Endothelial cell of umbilical vein (primary cell): ENCODE data around the gene SP8. TPM values are rescaled to one million over a fixed set of nuclear protein-coding genes. Genes with fewer than 3 reads are reported as not detected.

Source experiments
- BruUV-seq: library from RNA; stranded (reverse); fragments of 400-500 nt; replicated peaks from 2 replicates; lab custom pipeline; 2021; lab: Mats Ljungman, UMichigan
- CTCF ChIA-PET: fragments of 300-600, 350-600 bp; sonication (Branson Sonifier 250); formaldehyde crosslinking; loops from one replicate; lab custom pipeline; 2021; ENCODE audit warnings: antibody characterized with exemption, inconsistent platforms; lab: Charles Lee
- POLR2A ChIA-PET: fragments of 300-600, 350-600 bp; sonication (Branson Sonifier 250); formaldehyde crosslinking; loops from one replicate; lab custom pipeline; 2021; ENCODE audit warnings: antibody characterized with exemption, inconsistent platforms; lab: Charles Lee
- DNase-seq: peaks from one replicate; pipeline ENCODE4 v3.0.0-alpha.2; 2011; ENCODE audit warnings: low read depth, low spot score
- FAIRE-seq: peaks from 2 replicates; lab custom pipeline; 2011; peaks lifted over from hg19 to GRCh38; lab: Jason Lieb, UNC
- H2AFZ ChIP-seq: 2 replicates; pipeline ENCODE4 v1.6.0; 2012; ENCODE audit warnings: low read depth, low read length, control low read depth, inconsistent platforms
- H3K27ac ChIP-seq: 2 replicates; pipeline ENCODE4 v1.5.1; 2011; ENCODE audit warnings: low read depth, mild to moderate bottlenecking, control low read depth, low read length, moderate library complexity; ENCODE audit not compliant: insufficient read depth
- H3K27me3 ChIP-seq, 2 experiments: 2 replicates each; pipeline versions ENCODE4 v1.6.0 to v1.6.1; 2011; ENCODE audit warnings: low read length in 2 of 2, mixed read lengths in 1 of 2; ENCODE audit not compliant: control insufficient read depth in 2 of 2, insufficient read depth in 2 of 2
- H3K36me3 ChIP-seq, 2 experiments: 2 replicates in 1 of 2; 3 replicates in 1 of 2; pipeline ENCODE4 v1.5.1; 2011; ENCODE audit warnings: low read length in 2 of 2, mild to moderate bottlenecking in 1 of 2, moderate library complexity in 1 of 2; ENCODE audit not compliant: control insufficient read depth in 2 of 2, insufficient read depth in 2 of 2; ENCODE audit errors: extremely low read depth in 1 of 2
- H3K4me1 ChIP-seq: 3 replicates; pipeline ENCODE4 v1.5.1; 2011; ENCODE audit warnings: mild to moderate bottlenecking, low read length; ENCODE audit not compliant: control insufficient read depth, insufficient read depth; ENCODE audit errors: extremely low read depth
- H3K4me2 ChIP-seq: 2 replicates; pipeline ENCODE4 v1.6.1; 2011; ENCODE audit warnings: low read length, control low read depth, mixed read lengths; ENCODE audit not compliant: insufficient read depth
- H3K4me3 ChIP-seq, 3 experiments: fragments of 200-600 bp in 1 of 3; sonication (generic), shearing (Covaris generic) in 1 of 3; replicated peaks in 1 of 3; 2 replicates each; pipeline ENCODE4 v1.5.1; 2011 to 2016; ENCODE audit warnings: control low read depth in 3 of 3, low read length in 3 of 3, mild to moderate bottlenecking in 2 of 3, inconsistent platforms in 1 of 3, low read depth in 1 of 3, moderate library complexity in 1 of 3; ENCODE audit not compliant: insufficient read depth in 1 of 3
- H3K79me2 ChIP-seq: 2 replicates; pipeline ENCODE4 v1.6.0; 2012; ENCODE audit warnings: low read length, inconsistent platforms; ENCODE audit not compliant: control insufficient read depth, insufficient read depth
- H3K9ac ChIP-seq: replicated peaks from 2 replicates; pipeline ENCODE3; 2011; ENCODE audit warnings: low read length, control low read depth; ENCODE audit not compliant: insufficient read depth; ENCODE audit errors: extremely low read depth
- H3K9me1 ChIP-seq: replicated peaks from 3 replicates; pipeline ENCODE4 v1.6.0; 2011; ENCODE audit warnings: mild to moderate bottlenecking, low read length; ENCODE audit not compliant: control insufficient read depth, insufficient read depth; ENCODE audit errors: extremely low read depth
- H3K9me3 ChIP-seq: replicated peaks from 2 replicates; pipeline ENCODE4 v1.5.1; 2012; ENCODE audit warnings: low read length, inconsistent platforms; ENCODE audit not compliant: control insufficient read depth, insufficient read depth
- H4K20me1 ChIP-seq: replicated peaks from 2 replicates; pipeline ENCODE3; 2011; ENCODE audit warnings: mild to moderate bottlenecking, low read length; ENCODE audit not compliant: control insufficient read depth, insufficient read depth; ENCODE audit errors: extremely low read depth
- EZH2 ChIP-seq: IDR thresholded peaks from 2 replicates; pipeline ENCODE4 v1.6.1; 2012; ENCODE audit warnings: borderline replicate concordance, low read depth, mild to moderate bottlenecking, moderate library complexity, low read length, inconsistent platforms; ENCODE audit not compliant: severe bottlenecking
- GATA2 ChIP-seq: IDR thresholded peaks from 2 replicates; pipeline ENCODE4 v1.7.0; 2011; ENCODE audit warnings: low read depth, mild to moderate bottlenecking, moderate library complexity, mixed read lengths, low read length; ENCODE audit not compliant: insufficient read length, insufficient read depth
- JUN ChIP-seq: IDR thresholded peaks from 2 replicates; pipeline ENCODE4 v1.6.1; 2011; ENCODE audit warnings: borderline replicate concordance, low read depth; ENCODE audit not compliant: insufficient read length, insufficient read depth
- MAX ChIP-seq: IDR thresholded peaks from 2 replicates; pipeline ENCODE4 v1.6.1; 2011; ENCODE audit not compliant: insufficient read depth, insufficient read length
- MYC ChIP-seq: IDR thresholded peaks from one replicate; pipeline ENCODE4 v1.6.1; 2011; ENCODE audit warnings: mild to moderate bottlenecking, low read depth, low read length
- POLR2AphosphoS5 ChIP-seq: IDR thresholded peaks from 2 replicates; pipeline ENCODE4 v1.6.1; 2012; ENCODE audit warnings: low read depth, mild to moderate bottlenecking, control low read depth, low read length, moderate library complexity; ENCODE audit not compliant: insufficient read depth
- dilution Hi-C: fragments of 300-500 bp; cut with MboI; formaldehyde crosslinking; loops from one replicate; pipeline ENCODE4 v1.15.0; 2019; ENCODE audit warnings: low sequenced_read_pairs; ENCODE audit not compliant: extremely low pct_ligation_motif_present
- intact Hi-C: fragments of 100-400 bp; cut with micrococcal nuclease; formaldehyde crosslinking; loops from one replicate; pipeline ENCODE4 v1.10.0; 2022
- polyA plus RNA-seq, 4 experiments: library from polyadenylated mRNA; depleted of rRNA in 3 of 4; stranded (reverse) in 3 of 4; unstranded in 1 of 4; fragments of >200 nt; gene quantifications; 2 replicates each; pipeline versions ENCODE4 v1.2.1 to v1.2.3, GENCODE V29; 2011 to 2012; ENCODE audit warnings: missing spikeins in 1 of 4
- total RNA-seq: library from RNA; stranded (reverse); gene quantifications from 2 replicates; pipeline ENCODE4 v1.2.3, GENCODE V29; 2021

The SP8 gene
- total and polyA plus RNA-seq, 2 donors (not counting 3 experiments of a cell fraction or from before 2014, with no cell fraction given): 0.38 to 0.92 TPM

- intact Hi-C loops (no loop called here), dilution Hi-C loops (no loop called here)
- no peak overlapping the region for H2AFZ ChIP-seq
- no peak for TF ChIP-seq GATA2
- TF ChIP-seq JUN: no peak
- TF ChIP-seq EZH2: no peak
- no peak for TF ChIP-seq POLR2AphosphoS5
- no peak for TF ChIP-seq MYC
- no peak for TF ChIP-seq MAX
- H3K9me1 ChIP-seq: no peaks in the 10 kb centered on the region
- no peaks in the 10 kb centered on the region for H3K27me3 ChIP-seq
- FAIRE-seq (no peak), DNase-seq (no peak)
- no peak overlapping the region for H3K4me2 ChIP-seq
- no peak overlapping the region for H3K9ac ChIP-seq
- H3K79me2 ChIP-seq: no peaks in the 10 kb centered on the region
- no peaks in the 10 kb centered on the region for H3K9me3 ChIP-seq
- CTCF ChIA-PET: no interaction called here
- BruUV-seq: no TSS peak
- no peaks in the 10 kb centered on the region for H3K4me1 ChIP-seq
- POLR2A ChIA-PET: no interaction called here
- no peak overlapping the region for H3K27ac ChIP-seq
- no peaks in the 10 kb centered on the region for H3K36me3 ChIP-seq
- no peaks in the 10 kb centered on the region for H4K20me1 ChIP-seq
- H3K4me3 ChIP-seq: no peak overlapping the region
Observed at GRCh38 chr7:20737840-20738448, 48.7 kb downstream of the SP8 start.
